Psoas muscle (tissue), 8 donors: ENCODE measurements around the gene ZMIZ1. TPM values are rescaled to one million over a fixed set of nuclear protein-coding genes. Genes with fewer than 3 reads are reported as not detected.

ENCODE experiments used
- ATAC-seq, 4 donors: fragments of 200-7000 bp; cut with Tn5 transposase; one replicate each; pipeline ENCODE4 v1.9.1; 2020; ENCODE audit warnings: moderate library complexity in 3 of 4, mild to moderate bottlenecking in 2 of 4
- DNase-seq, 2 donors: peaks; one replicate each; pipeline ENCODE4 v3.0.0-alpha.2; 2020
- H3K27ac ChIP-seq: fragments of 200-600 bp; one replicate; pipeline ENCODE4 v1.8.0; 2022
- H3K27me3 ChIP-seq, 3 donors: fragments of 200-600 bp in 1 of 3; one replicate each; pipeline versions ENCODE4 v1.6.1 to v1.8.0; 2013 to 2022; ENCODE audit warnings: low read length in 2 of 3, mild to moderate bottlenecking in 2 of 3, moderate library complexity in 1 of 3; ENCODE audit not compliant: insufficient read depth in 3 of 3
- H3K36me3 ChIP-seq, 2 donors: fragments of 200-600 bp in 1 of 2; one replicate each; pipeline versions ENCODE4 v1.6.1 to v1.8.0; 2013 to 2022; ENCODE audit warnings: low read depth in 1 of 2, mild to moderate bottlenecking in 1 of 2, moderate library complexity in 1 of 2; ENCODE audit not compliant: insufficient read depth in 1 of 2
- H3K4me1 ChIP-seq: fragments of 200-600 bp; one replicate; pipeline ENCODE4 v1.8.0; 2022
- H3K4me3 ChIP-seq: fragments of 200-600 bp; one replicate; pipeline ENCODE4 v1.8.0; 2022; ENCODE audit warnings: mild to moderate bottlenecking
- H3K9me3 ChIP-seq: fragments of 200-600 bp; one replicate; pipeline ENCODE4 v1.8.0; 2022
- WGBS, 3 donors: extraction: QIAGEN DNeasy Blood & Tissue Kit; methylation state at CpG; one replicate each; pipeline versions ENCODE4 v1.1.6 to v1.1.7; 2013; 5-methylcytosine and 5-hydroxymethylcytosine counted together
- intact Hi-C, 2 donors: fragments of 100-400 bp; cut with DNase I; formaldehyde crosslinking; loops; one replicate each; pipeline versions ENCODE4 v1.11.0 to v1.14.2; 2022
- polyA plus RNA-seq, 3 donors: library from polyadenylated mRNA; stranded (reverse); fragments of 200-250 nt; gene quantifications; one replicate each; pipeline ENCODE4 v1.2.3, GENCODE V29; 2013
- total RNA-seq, 4 donors: library from RNA; stranded (reverse); fragmentation: NEBNext Ultra II Directional in 2 of 4; extraction: Animal tissue kit (Norgen Biotek cat#: 25700) in 2 of 4; gene quantifications; one replicate each; pipeline versions ENCODE4 v1.2.1 to v1.2.4, GENCODE V29; 2021 to 2023
- TF ChIP-seq, protein P1 (sequence below): fragments of 200-600 bp; IDR thresholded peaks from one replicate; pipeline ENCODE4 v1.8.0; 2022; ENCODE audit warnings: antibody characterized with exemption
- donor health status: healthy with polysubstance abuse.
- donor health status: DM: no; HTN: no; CAD: no; lungs with moderate emphysema.
- donor health status: Bipolar disorder and iron deficiency.
- donor health status: healthy.
- donor health status: DM: yes; HTN: yes; CAD: no.
- donor health status: DM: no; HTN: no; CAD: no.
- donor health status: DM: no; HTN: no; CAD: no.
- donor health status: DM: yes; HTN: yes; CAD: no.

Gene ZMIZ1
- total and polyA plus RNA-seq, 7 donors, result 10.4 to 37.6 (median 30.0) TPM

DNA sequence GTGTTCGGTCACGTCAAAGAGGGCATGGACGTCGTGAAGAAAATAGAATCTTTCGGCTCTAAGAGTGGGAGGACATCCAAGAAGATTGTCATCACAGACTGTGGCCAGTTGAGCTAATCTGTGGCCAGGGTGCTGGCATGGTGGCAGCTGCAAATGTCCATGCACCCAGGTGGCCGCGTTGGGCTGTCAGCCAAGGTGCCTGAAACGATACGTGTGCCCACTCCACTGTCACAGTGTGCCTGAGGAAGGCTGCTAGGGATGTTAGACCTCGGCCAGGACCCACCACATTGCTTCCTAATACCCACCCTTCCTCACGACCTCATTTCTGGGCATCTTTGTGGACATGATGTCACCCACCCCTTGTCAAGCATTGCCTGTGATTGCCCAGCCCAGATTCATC is 285.0 kb downstream of the ZMIZ1 start:
- TF ChIP-seq, protein P1, sequence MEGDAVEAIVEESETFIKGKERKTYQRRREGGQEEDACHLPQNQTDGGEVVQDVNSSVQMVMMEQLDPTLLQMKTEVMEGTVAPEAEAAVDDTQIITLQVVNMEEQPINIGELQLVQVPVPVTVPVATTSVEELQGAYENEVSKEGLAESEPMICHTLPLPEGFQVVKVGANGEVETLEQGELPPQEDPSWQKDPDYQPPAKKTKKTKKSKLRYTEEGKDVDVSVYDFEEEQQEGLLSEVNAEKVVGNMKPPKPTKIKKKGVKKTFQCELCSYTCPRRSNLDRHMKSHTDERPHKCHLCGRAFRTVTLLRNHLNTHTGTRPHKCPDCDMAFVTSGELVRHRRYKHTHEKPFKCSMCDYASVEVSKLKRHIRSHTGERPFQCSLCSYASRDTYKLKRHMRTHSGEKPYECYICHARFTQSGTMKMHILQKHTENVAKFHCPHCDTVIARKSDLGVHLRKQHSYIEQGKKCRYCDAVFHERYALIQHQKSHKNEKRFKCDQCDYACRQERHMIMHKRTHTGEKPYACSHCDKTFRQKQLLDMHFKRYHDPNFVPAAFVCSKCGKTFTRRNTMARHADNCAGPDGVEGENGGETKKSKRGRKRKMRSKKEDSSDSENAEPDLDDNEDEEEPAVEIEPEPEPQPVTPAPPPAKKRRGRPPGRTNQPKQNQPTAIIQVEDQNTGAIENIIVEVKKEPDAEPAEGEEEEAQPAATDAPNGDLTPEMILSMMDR, result no peak
- ATAC-seq (peak; percentile 26 to 49 (median 38)), DNase-seq (no peak)
- intact Hi-C loops, result no loop called here
- H3K4me3 ChIP-seq, result no peak overlapping the region
- H3K36me3 ChIP-seq, result peaks cover 5 to 76% of the 10 kb centered on the region in 2 donors
- 49 to 76% (median 54%) methylated on average over 11 of the region's 11 CpGs for WGBS, 3 donors
- peak overlapping the region; percentile 58 for H3K27ac ChIP-seq
- no peaks in the 10 kb centered on the region for H3K9me3 ChIP-seq
- no peaks in the 10 kb centered on the region for H3K27me3 ChIP-seq
- peaks cover 19% of the 10 kb centered on the region for H3K4me1 ChIP-seq

DNA sequence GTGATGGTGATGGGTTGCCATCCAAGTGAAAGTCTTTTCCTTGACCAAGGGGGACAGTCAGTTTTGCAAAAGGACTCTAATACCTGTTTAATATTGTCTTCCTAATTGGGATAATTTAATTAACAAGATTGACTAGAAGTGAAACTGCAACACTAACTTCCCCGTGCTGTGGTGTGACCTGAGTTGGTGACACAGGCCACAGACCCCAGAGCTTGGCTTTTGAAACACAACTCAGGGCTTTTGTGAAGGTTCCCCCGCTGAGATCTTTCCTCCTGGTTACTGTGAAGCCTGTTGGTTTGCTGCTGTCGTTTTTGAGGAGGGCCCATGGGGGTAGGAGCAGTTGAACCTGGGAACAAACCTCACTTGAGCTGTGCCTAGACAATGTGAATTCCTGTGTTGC is 285.4 kb downstream of the ZMIZ1 start:
- H3K36me3 ChIP-seq, result peaks cover 5 to 73% of the 10 kb centered on the region in 2 donors
- H3K27ac ChIP-seq, result peak overlapping the region; percentile 58
- ATAC-seq (no peak), DNase-seq (no peak)
- TF ChIP-seq, protein P1, result no peak
- no peaks in the 10 kb centered on the region for H3K9me3 ChIP-seq
- 57 to 73% (median 70%) methylated on average over 3 of the region's 3 CpGs for WGBS, 3 donors
- H3K4me1 ChIP-seq, result peaks cover 15% of the 10 kb centered on the region
- intact Hi-C loops, result no loop called here
- H3K27me3 ChIP-seq, result no peaks in the 10 kb centered on the region
- no peak overlapping the region for H3K4me3 ChIP-seq

DNA sequence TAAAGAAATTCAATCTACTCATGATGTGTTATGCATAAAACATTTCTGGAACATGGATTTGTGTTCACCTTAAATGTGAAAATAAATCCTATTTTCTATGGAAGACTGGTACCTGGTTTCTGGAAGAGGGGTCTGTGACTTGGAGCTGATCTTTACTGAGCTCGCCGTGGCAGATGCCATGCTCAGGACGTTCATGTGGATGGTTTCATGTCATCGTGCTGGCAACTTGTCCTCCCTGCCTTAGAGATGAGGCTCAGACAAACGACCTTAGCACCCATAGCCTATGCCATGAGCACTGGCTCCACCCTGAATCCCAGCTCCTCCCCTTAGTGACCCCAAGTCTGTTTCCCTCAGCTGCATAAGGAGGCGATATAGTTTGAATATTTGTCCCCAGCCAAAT is 285.8 kb downstream of the ZMIZ1 start:
- 77 to 88% (median 78%) methylated on average over 6 of the region's 6 CpGs for WGBS, 3 donors
- TF ChIP-seq, protein P1, result no peak
- H3K4me1 ChIP-seq, result peaks cover 13% of the 10 kb centered on the region
- H3K36me3 ChIP-seq, result peaks cover 5 to 69% of the 10 kb centered on the region in 2 donors
- H3K27me3 ChIP-seq, result no peaks in the 10 kb centered on the region
- no peak overlapping the region for H3K4me3 ChIP-seq
- DNase-seq, result no peak
- no peak overlapping the region for H3K27ac ChIP-seq
- no peak for ATAC-seq
- H3K9me3 ChIP-seq, result no peaks in the 10 kb centered on the region
- intact Hi-C loops, result loop anchor here in 1 of 2 donors (5.0 kb wide), 1 partner anchor 248 kb away; no protein-coding TSS in a partner anchor

DNA sequence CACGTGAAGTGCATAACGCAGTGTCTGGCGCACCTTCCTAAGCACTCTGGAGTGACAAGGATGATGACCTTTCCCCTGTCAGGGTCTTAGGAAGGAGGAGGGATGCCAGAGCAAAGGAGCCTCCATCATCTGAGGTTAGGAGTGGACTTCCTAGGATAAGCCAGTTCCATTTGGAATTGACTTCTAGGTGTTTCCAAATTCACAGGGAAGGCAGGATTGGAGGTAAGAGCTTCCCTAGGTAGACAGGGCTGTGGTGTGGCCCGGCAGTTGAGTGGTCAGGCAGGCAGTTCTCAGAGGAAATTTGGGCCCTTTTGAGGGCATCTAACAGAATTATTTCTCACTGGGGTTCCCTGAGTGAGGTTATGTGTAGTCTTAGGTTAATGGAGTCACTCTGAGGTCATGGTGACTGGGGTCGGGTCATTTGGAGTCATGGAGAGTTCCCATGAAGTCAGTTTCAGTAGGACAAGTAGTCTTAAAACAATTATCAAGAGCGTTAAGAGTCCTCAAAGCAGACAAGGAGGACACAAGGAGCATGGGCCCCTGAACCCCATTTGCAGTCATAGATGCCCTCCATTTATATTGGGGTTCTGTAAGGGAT is 286.8 kb downstream of the ZMIZ1 start:
- DNase-seq, result no peak
- Histone ChIP-seq H3K36me3 (peaks cover 3 to 60% of the 10 kb centered on the region in 2 donors), H3K4me3 (no peak overlapping the region), H3K9me3 (no peaks in the 10 kb centered on the region), H3K27ac (no peak overlapping the region), H3K27me3 (no peaks in the 10 kb centered on the region), H3K4me1 (peaks cover 13% of the 10 kb centered on the region)
- TF ChIP-seq, protein P1, result no peak
- intact Hi-C loops, result loop anchor here in 1 of 2 donors (5.0 kb wide), 1 partner anchor 247 kb away; no protein-coding TSS in a partner anchor
- ATAC-seq, result no peak
- 86 to 90% (median 90%) methylated on average over 6 of the region's 6 CpGs for WGBS, 3 donors

DNA sequence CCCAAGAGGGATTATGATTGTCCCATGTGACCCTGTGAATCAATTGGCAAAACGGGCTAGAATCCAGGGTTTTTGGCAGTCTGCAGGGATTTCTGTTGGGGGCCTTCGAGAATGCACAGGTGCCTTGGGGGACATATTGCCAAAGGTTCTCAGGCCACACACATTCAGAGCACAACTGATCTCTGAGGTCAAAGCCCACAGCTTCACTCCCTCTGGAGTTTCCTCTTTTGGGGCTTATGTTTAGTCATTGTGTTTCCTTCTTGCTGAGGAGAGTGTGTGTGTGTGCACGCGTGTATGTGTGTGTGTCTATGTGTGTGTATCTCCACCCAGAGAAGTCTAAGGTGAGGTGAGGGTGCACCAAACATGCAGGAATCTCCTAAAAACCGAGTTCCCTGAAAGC is 287.3 kb downstream of the ZMIZ1 start:
- Histone ChIP-seq H3K36me3 (peaks cover 3 to 54% of the 10 kb centered on the region in 2 donors), H3K4me3 (no peak overlapping the region), H3K9me3 (no peaks in the 10 kb centered on the region), H3K27ac (no peak overlapping the region), H3K27me3 (no peaks in the 10 kb centered on the region), H3K4me1 (peaks cover 13% of the 10 kb centered on the region)
- intact Hi-C loops, result loop anchor here in 1 of 2 donors (5.0 kb wide), 1 partner anchor 246 kb away; no protein-coding TSS in a partner anchor
- DNase-seq (no peak), ATAC-seq (no peak)
- WGBS, 3 donors, result 83 to 89% (median 83%) methylated on average over 5 of the region's 5 CpGs
- TF ChIP-seq, protein P1, result no peak
